Hypothalamus (tissue), 51 donors: ENCODE measurements around the gene MLH1.

Experiments used
- DNase-seq, 51 donors: peaks; one replicate each; lab custom pipeline; 2025; lab: John Stamatoyannopoulos, UW

MLH1 gene

DNA sequence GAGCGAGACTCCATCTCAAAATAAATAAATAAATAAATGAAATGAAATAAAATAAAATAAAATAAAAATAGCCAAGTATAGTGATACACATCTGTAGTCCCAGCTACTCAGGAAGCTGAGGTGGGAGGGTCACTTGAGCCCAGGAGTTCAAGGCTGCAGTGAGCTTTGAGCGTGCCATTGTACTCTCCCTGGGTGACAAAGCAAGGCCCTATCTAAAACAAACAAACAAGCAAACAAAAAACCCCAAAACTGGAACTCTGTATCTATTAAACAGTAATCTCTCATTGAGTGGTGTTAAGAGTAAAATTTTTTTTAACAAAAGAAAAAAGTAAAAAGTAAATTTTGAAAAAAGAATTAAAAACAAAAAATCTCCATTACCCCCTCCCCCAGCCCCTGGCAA, 21.2 kb upstream of the MLH1 start:
- no peak for DNase-seq

- DNase-seq: no peak
Observed at GRCh38 chr3:36973139-36973538, 20.2 kb upstream of the MLH1 start.

GRCh38 chr3:36981006-36981405, 12.3 kb upstream of the MLH1 start:
- DNase-seq: no peak

DNA sequence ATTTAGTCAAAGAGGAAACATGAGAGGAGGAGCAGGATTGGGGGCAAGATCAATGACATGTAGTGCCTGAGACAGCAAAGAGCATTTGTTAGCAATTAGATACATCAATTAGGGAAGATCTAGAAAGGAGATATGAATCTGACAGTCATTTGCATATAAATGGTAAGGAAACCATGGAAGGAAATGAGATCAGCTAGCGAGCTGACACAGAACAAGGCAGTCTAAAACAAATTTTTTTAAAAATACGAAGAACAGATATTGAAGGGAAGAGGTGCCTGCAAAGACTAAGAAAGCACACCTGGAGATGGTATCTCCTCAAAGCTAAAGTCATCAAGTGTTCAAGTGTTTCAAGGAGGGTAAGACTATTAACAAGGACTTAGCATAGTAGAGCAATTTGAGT, 5.0 kb upstream of the MLH1 start:
- no peak for DNase-seq

GRCh38 chr3:36989005-36989404, 4.3 kb upstream of the MLH1 start:
- no peak for DNase-seq

DNA sequence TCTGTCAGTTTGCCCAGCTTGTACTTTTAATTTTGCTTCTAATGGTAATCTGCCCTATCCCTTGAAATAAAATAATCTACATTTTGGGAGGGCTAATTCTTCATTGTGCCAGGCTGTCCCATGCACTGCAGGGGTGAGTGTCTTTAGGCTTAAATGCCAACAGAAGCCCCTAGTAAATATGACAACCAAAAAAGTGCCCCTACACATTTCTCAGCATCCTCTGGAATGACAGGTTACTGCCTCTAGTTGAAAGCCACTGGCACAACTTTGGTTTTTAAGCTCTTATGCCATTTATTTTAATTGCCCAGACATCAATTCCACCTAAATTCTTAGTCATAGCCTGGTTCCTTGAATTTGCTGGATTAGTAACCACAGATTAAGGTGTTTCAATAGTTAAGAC, 3.8 kb upstream of the MLH1 start:
- no peak for DNase-seq

DNA sequence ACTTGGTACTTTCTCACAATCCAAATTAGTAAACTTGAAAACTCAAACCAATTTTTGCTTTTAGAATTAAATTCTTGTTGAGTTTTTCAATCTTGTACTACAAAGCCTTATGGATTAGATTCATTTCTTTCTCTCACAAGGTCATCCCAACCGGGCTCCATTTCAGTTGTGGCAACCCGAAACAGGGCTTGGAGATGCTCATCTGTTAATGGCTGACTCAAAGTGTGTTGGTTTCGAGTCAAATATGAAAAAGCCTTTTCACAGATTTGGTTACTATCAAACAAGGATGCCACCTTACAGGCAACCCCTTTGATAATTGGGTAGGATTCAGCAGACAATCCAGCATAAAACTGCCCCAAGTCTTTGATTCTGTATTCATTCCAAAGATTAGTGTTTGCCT, 2.2 kb upstream of the MLH1 start:
- no peak for DNase-seq

DNA sequence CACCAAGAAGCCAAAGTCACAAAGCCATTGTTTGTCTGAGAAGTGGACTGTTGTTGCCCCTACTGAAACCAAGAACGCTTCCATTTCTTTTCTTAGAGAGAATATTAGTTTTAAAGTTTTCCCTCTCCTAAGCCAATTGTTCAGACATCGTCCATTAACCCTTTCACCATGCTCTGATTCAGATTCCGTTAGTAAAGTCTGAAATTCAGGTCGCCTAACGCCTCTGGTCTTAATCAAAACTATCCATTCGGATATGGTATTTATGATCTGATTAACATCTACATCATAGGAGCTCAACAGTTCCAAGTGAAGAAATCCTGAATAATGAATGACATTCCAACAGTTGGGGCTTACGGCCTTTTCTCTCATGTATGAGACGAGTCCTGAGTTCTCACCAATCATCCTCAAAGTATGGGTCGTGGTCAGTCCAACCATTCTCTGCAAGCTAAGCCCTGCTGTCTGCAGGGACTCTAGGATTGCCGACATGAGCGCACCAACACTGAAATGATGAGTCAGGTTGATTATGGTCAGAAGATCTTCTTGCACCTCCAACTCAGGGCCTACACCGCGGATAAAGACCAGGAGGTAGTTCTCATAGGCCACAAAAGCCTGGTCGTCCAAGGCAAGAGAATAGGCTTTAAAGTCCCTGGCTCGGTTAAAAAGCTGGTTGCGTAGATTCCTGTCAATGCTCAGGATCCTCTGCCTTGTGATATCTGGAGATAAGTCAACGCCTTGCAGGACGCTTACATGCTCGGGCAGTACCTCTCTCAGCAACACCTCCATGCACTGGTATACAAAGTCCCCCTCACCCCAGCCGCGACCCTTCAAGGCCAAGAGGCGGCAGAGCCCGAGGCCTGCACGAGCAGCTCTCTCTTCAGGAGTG, 1.2 kb upstream of the MLH1 start:
- DNase-seq: no peak

- DNase-seq: no peak
Observed at GRCh38 chr3:36992806-36993325, 452 bp upstream of the MLH1 start, which contains the start of gene EPM2AIP1. Gene EPM2AIP1, minus strand, starts transcription at chr3:36993131. Its CDS starts 54 bp downstream, at chr3:36993077.

DNA sequence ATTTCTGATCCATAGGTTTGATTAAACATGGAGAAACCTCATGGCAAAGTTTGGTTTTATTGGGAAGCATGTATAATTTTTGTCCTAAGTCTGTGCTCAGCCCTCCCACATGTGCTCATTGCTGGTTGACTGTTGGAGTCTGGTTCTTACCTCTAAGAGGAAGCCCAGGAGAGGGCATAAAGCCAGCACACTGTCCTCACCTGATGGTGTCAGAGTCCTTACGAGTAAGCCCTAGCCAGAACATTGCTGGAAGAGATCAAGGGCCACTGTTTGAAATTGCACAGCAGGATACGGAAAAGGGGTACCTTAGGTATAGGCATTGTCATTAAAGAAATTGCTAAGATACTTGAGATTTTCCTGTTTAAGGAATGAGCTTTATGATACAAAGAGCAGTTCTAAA, 21.3 kb downstream of the MLH1 start:
- no peak for DNase-seq

GRCh38 chr3:37015642-37016041, 22.3 kb downstream of the MLH1 start:
- DNase-seq: no peak

- DNase-seq: no peak
Observed at GRCh38 chr3:37016903-37017302, 23.6 kb downstream of the MLH1 start.

DNA sequence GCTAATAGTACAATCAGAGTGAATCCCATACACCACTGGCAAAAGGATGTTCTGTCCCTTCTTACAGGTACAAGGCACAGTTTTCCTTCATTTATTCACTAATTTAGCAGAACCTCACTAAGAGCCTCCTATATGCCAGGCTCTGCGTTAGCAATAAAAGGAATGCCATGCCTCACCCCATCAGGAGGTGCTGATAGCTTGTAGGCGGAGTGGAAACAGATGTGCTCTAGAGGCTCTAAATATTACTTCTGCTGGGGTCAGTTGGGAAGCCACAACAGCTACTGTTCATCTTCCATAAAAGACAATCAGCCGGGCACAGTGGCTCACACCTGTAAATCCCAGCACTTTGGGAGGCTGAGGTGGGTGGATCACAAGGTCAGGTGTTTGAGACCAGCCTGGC, 24.4 kb downstream of the MLH1 start:
- DNase-seq: no peak

GRCh38 chr3:37024092-37024491, 30.8 kb downstream of the MLH1 start:
- DNase-seq: no peak

DNA sequence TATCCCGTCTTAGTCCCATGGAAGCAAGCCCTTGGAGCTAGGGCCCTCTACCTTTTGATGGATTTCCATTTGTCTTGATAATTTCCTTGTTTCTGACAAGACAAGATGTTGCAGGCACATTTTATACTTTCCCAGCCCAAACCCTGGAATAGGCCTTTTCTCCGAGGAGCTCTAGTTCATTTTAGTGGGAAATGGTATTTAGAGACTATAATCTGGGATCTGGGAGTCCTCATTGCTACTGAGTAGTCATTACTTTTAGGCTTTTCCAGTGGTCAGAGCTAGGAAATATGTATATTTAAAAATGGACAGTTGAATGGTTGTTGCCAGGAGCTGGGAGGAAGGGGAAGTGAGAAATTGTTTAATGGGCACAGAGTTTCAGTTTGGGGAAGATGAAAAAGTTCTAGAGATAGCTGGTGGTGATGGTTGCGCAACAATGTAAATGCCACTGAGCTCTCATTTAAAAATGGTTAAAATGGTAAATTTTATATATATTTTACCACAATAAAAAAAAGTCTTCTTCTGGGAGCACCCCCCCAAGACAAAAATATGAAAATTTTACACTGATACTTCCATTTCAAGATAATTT, 31.6 kb downstream of the MLH1 start:
- DNase-seq: no peak

GRCh38 chr3:37025561-37026335, 32.4 kb downstream of the MLH1 start:
- no peak for DNase-seq

GRCh38 chr3:37026851-37027250, 33.5 kb downstream of the MLH1 start:
- no peak for DNase-seq

- DNase-seq: no peak
Observed at GRCh38 chr3:37028329-37028728, 35.0 kb downstream of the MLH1 start.

GRCh38 chr3:37029111-37029510, 35.8 kb downstream of the MLH1 start:
- DNase-seq: no peak

- DNase-seq: no peak
Observed at GRCh38 chr3:37029516-37030163, 36.3 kb downstream of the MLH1 start.

DNA sequence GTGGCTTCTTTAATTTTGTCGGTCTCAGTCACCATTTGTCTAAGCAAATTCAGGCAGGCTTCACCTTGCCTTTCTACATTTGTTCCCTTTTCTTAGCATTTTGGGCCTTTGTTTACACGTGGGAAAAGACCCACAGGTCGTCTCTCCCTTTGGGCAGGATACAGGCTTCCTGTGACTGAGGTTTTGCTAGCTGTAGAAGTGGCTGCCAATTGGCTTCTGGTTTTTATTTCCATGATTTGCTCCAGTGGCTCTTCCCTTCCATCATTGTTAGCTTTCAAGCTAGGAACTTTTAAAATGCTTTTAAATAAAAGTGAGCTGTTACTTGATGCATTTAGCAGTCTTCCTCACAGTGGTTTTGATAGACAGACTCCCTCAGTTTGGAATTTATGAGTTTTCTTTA, 37.3 kb downstream of the MLH1 start:
- DNase-seq: no peak
